ENCODE measurements around the gene NCAM2. TPM values are rescaled to one million over a fixed set of nuclear protein-coding genes. Genes with fewer than 3 reads are reported as not detected.

Gene NCAM2
- polyA plus RNA-seq (2013) = 0.13 TPM

- Histone ChIP-seq H3K27ac (ENCODE audit: insufficient read depth in 1 of 2, low read depth in 1 of 2, low read length in 2 of 2, poor library complexity in 1 of 2, severe bottlenecking in 2 of 2) (no peak within 1 kb of the TSS), H3K27me3 (replicated peaks in 2 of 5; ENCODE audit: control insufficient read depth in 4 of 5, insufficient read depth in 5 of 5, low read length in 4 of 5) (peaks cover 0 to 30% (median 13%) of the 10 kb centered on the region in 5 experiments), H3K4me3 (ENCODE audit: control insufficient read depth in 1 of 7, extremely low read depth in 1 of 7, insufficient read depth in 4 of 7, low read depth in 2 of 7, low read length in 6 of 7) (peak within 1 kb of the TSS; percentile 33 to 79 (median 60)), H3K36me3 (ENCODE audit: control insufficient read depth in 4 of 4, insufficient read depth in 4 of 4, low read length in 3 of 4) (no peaks in the 10 kb centered on the region), H3K9me3 (ENCODE audit: control extremely low read depth in 1 of 5, control insufficient read depth in 4 of 5, insufficient read depth in 2 of 5, low read depth in 1 of 5, low read length in 4 of 5) (no peaks in the 10 kb centered on the region), H3K4me1 (ENCODE audit: control extremely low read depth in 1 of 4, control insufficient read depth in 4 of 4, insufficient read depth in 4 of 4, low read length in 3 of 4) (peaks cover 4 to 20% (median 17%) of the 10 kb centered on the region in 4 experiments)
- peak; percentile 77 to 90 (median 84) for DNase-seq
- POLR2A ChIA-PET = no interaction called here
- WGBS (ENCODE audit: insufficient coverage) = 0% methylated on average over 59 of the region's 86 CpGs
- CTCF ChIA-PET = interaction anchor here (2.2 kb wide), 1 partner anchor 104 kb away, joined by 8 read pairs; no protein-coding TSS in a partner anchor
Measured at GRCh38 chr21:20997636-20998455, at the start of gene NCAM2. NCAM2 (plus strand) TSS chr21:20998409.

GRCh38 chr21:20949884-20950283, 48.3 kb upstream of the NCAM2 start:
- POLR2A ChIA-PET = no interaction called here

GRCh38 chr21:20965816-20966215, 32.4 kb upstream of the NCAM2 start:
- CTCF ChIA-PET = no interaction called here
- Histone ChIP-seq H3K27me3 (replicated peaks in 2 of 5; ENCODE audit: control insufficient read depth in 4 of 5, insufficient read depth in 5 of 5, low read length in 4 of 5) (no peaks in the 10 kb centered on the region), H3K4me3 (ENCODE audit: control insufficient read depth in 1 of 7, extremely low read depth in 1 of 7, insufficient read depth in 4 of 7, low read depth in 2 of 7, low read length in 6 of 7) (no peak overlapping the region), H3K27ac (ENCODE audit: insufficient read depth in 1 of 2, low read depth in 1 of 2, low read length in 2 of 2, poor library complexity in 1 of 2, severe bottlenecking in 2 of 2) (no peak overlapping the region), H3K4me1 (ENCODE audit: control extremely low read depth in 1 of 4, control insufficient read depth in 4 of 4, insufficient read depth in 4 of 4, low read length in 3 of 4) (no peaks in the 10 kb centered on the region), H3K36me3 (ENCODE audit: control insufficient read depth in 4 of 4, insufficient read depth in 4 of 4, low read length in 3 of 4) (no peaks in the 10 kb centered on the region), H3K9me3 (ENCODE audit: control extremely low read depth in 1 of 5, control insufficient read depth in 4 of 5, insufficient read depth in 2 of 5, low read depth in 1 of 5, low read length in 4 of 5) (no peaks in the 10 kb centered on the region)
- no peak for DNase-seq
- no CpG with 5 or more reads among the region's 1 CpG for whole genome bisulfite sequencing (ENCODE audit: insufficient coverage)
- POLR2A ChIA-PET = no interaction called here

More at GRCh38 chr21:20949884-20950283, 48.3 kb upstream of the NCAM2 start:
- H3K9me3 ChIP-seq (ENCODE audit: control extremely low read depth in 1 of 5, control insufficient read depth in 4 of 5, insufficient read depth in 2 of 5, low read depth in 1 of 5, low read length in 4 of 5) = no peaks in the 10 kb centered on the region
- H3K36me3 ChIP-seq (ENCODE audit: control insufficient read depth in 4 of 4, insufficient read depth in 4 of 4, low read length in 3 of 4) = no peaks in the 10 kb centered on the region
- H3K27ac ChIP-seq (ENCODE audit: insufficient read depth in 1 of 2, low read depth in 1 of 2, low read length in 2 of 2, poor library complexity in 1 of 2, severe bottlenecking in 2 of 2) = no peak overlapping the region
- CTCF ChIA-PET = no interaction called here
- WGBS (ENCODE audit: insufficient coverage) = 50% methylated on average over 2 of the region's 4 CpGs
- no peaks in the 10 kb centered on the region for H3K27me3 ChIP-seq (replicated peaks in 2 of 5; ENCODE audit: control insufficient read depth in 4 of 5, insufficient read depth in 5 of 5, low read length in 4 of 5)
- peak in 1 of 3 donors; percentile 23 for DNase-seq
- H3K4me1 ChIP-seq (ENCODE audit: control extremely low read depth in 1 of 4, control insufficient read depth in 4 of 4, insufficient read depth in 4 of 4, low read length in 3 of 4) = no peaks in the 10 kb centered on the region
- H3K4me3 ChIP-seq (ENCODE audit: control insufficient read depth in 1 of 7, extremely low read depth in 1 of 7, insufficient read depth in 4 of 7, low read depth in 2 of 7, low read length in 6 of 7) = no peak overlapping the region

GRCh38 chr21:20968391-20968790, 29.8 kb upstream of the NCAM2 start:
- ChIA-PET CTCF (no interaction called here), POLR2A (no interaction called here)
- H3K27ac ChIP-seq (ENCODE audit: insufficient read depth in 1 of 2, low read depth in 1 of 2, low read length in 2 of 2, poor library complexity in 1 of 2, severe bottlenecking in 2 of 2) = no peak overlapping the region
- no peak overlapping the region for H3K4me3 ChIP-seq (ENCODE audit: control insufficient read depth in 1 of 7, extremely low read depth in 1 of 7, insufficient read depth in 4 of 7, low read depth in 2 of 7, low read length in 6 of 7)
- H3K27me3 ChIP-seq (replicated peaks in 2 of 5; ENCODE audit: control insufficient read depth in 4 of 5, insufficient read depth in 5 of 5, low read length in 4 of 5) = no peaks in the 10 kb centered on the region
- DNase-seq = no peak
- H3K36me3 ChIP-seq (ENCODE audit: control insufficient read depth in 4 of 4, insufficient read depth in 4 of 4, low read length in 3 of 4) = no peaks in the 10 kb centered on the region
- H3K9me3 ChIP-seq (ENCODE audit: control extremely low read depth in 1 of 5, control insufficient read depth in 4 of 5, insufficient read depth in 2 of 5, low read depth in 1 of 5, low read length in 4 of 5) = no peaks in the 10 kb centered on the region
- no peaks in the 10 kb centered on the region for H3K4me1 ChIP-seq (ENCODE audit: control extremely low read depth in 1 of 4, control insufficient read depth in 4 of 4, insufficient read depth in 4 of 4, low read length in 3 of 4)
- WGBS (ENCODE audit: insufficient coverage) = 100% methylated on average over 1 of the region's 4 CpGs

- Histone ChIP-seq H3K27ac (ENCODE audit: insufficient read depth in 1 of 2, low read depth in 1 of 2, low read length in 2 of 2, poor library complexity in 1 of 2, severe bottlenecking in 2 of 2) (no peak overlapping the region), H3K36me3 (ENCODE audit: control insufficient read depth in 4 of 4, insufficient read depth in 4 of 4, low read length in 3 of 4) (no peaks in the 10 kb centered on the region), H3K27me3 (replicated peaks in 2 of 5; ENCODE audit: control insufficient read depth in 4 of 5, insufficient read depth in 5 of 5, low read length in 4 of 5) (no peaks in the 10 kb centered on the region), H3K4me1 (ENCODE audit: control extremely low read depth in 1 of 4, control insufficient read depth in 4 of 4, insufficient read depth in 4 of 4, low read length in 3 of 4) (no peaks in the 10 kb centered on the region), H3K4me3 (ENCODE audit: control insufficient read depth in 1 of 7, extremely low read depth in 1 of 7, insufficient read depth in 4 of 7, low read depth in 2 of 7, low read length in 6 of 7) (no peak overlapping the region), H3K9me3 (ENCODE audit: control extremely low read depth in 1 of 5, control insufficient read depth in 4 of 5, insufficient read depth in 2 of 5, low read depth in 1 of 5, low read length in 4 of 5) (no peaks in the 10 kb centered on the region)
- ChIA-PET CTCF (interaction anchor here (1.1 to 1.4 kb wide), 2 partner anchors 14 to 1650 kb away, joined by 3 to 5 read pairs; no protein-coding TSS in a partner anchor), POLR2A (no interaction called here)
- no CpG with 5 or more reads among the region's 1 CpG for WGBS (ENCODE audit: insufficient coverage)
- no peak for DNase-seq
Measured at GRCh38 chr21:20970691-20971090, 27.5 kb upstream of the NCAM2 start.

GRCh38 chr21:20971296-20971921, 26.8 kb upstream of the NCAM2 start:
- Histone ChIP-seq H3K27ac (ENCODE audit: insufficient read depth in 1 of 2, low read depth in 1 of 2, low read length in 2 of 2, poor library complexity in 1 of 2, severe bottlenecking in 2 of 2) (no peak overlapping the region), H3K27me3 (replicated peaks in 2 of 5; ENCODE audit: control insufficient read depth in 4 of 5, insufficient read depth in 5 of 5, low read length in 4 of 5) (no peaks in the 10 kb centered on the region), H3K4me3 (ENCODE audit: control insufficient read depth in 1 of 7, extremely low read depth in 1 of 7, insufficient read depth in 4 of 7, low read depth in 2 of 7, low read length in 6 of 7) (no peak overlapping the region), H3K36me3 (ENCODE audit: control insufficient read depth in 4 of 4, insufficient read depth in 4 of 4, low read length in 3 of 4) (no peaks in the 10 kb centered on the region), H3K4me1 (ENCODE audit: control extremely low read depth in 1 of 4, control insufficient read depth in 4 of 4, insufficient read depth in 4 of 4, low read length in 3 of 4) (no peaks in the 10 kb centered on the region), H3K9me3 (ENCODE audit: control extremely low read depth in 1 of 5, control insufficient read depth in 4 of 5, insufficient read depth in 2 of 5, low read depth in 1 of 5, low read length in 4 of 5) (no peaks in the 10 kb centered on the region)
- ChIA-PET POLR2A (no interaction called here), CTCF (interaction anchor here (1.1 to 1.4 kb wide), 2 partner anchors 13 to 1650 kb away, joined by 3 to 5 read pairs; no protein-coding TSS in a partner anchor)
- DNase-seq = peak; percentile 65 to 80 (median 80)
- WGBS (ENCODE audit: insufficient coverage) = no CpG with 5 or more reads among the region's 2 CpGs

GRCh38 chr21:20994790-20995189, 3.4 kb upstream of the NCAM2 start:
- no peak for DNase-seq
- WGBS (ENCODE audit: insufficient coverage) = 95% methylated on average over 7 of the region's 7 CpGs
- H3K4me3 ChIP-seq (ENCODE audit: control insufficient read depth in 1 of 7, extremely low read depth in 1 of 7, insufficient read depth in 4 of 7, low read depth in 2 of 7, low read length in 6 of 7) = no peak overlapping the region
- peaks cover 4 to 20% (median 17%) of the 10 kb centered on the region in 4 experiments for H3K4me1 ChIP-seq (ENCODE audit: control extremely low read depth in 1 of 4, control insufficient read depth in 4 of 4, insufficient read depth in 4 of 4, low read length in 3 of 4)
- H3K9me3 ChIP-seq (ENCODE audit: control extremely low read depth in 1 of 5, control insufficient read depth in 4 of 5, insufficient read depth in 2 of 5, low read depth in 1 of 5, low read length in 4 of 5) = no peaks in the 10 kb centered on the region
- H3K27me3 ChIP-seq (replicated peaks in 2 of 5; ENCODE audit: control insufficient read depth in 4 of 5, insufficient read depth in 5 of 5, low read length in 4 of 5) = peaks cover 0 to 30% (median 13%) of the 10 kb centered on the region in 5 experiments
- H3K36me3 ChIP-seq (ENCODE audit: control insufficient read depth in 4 of 4, insufficient read depth in 4 of 4, low read length in 3 of 4) = no peaks in the 10 kb centered on the region
- POLR2A ChIA-PET = no interaction called here
- H3K27ac ChIP-seq (ENCODE audit: insufficient read depth in 1 of 2, low read depth in 1 of 2, low read length in 2 of 2, poor library complexity in 1 of 2, severe bottlenecking in 2 of 2) = no peak overlapping the region
- CTCF ChIA-PET = no interaction called here
